Breast epithelium (tissue), 3 donors: ENCODE results near the gene C12orf57.

Experiments
- POLR2A ChIP-seq: fragments of 450-650 bp; IDR thresholded peaks from one replicate; pipeline ENCODE4 v1.6.1; 2016; ENCODE audit warnings: antibody characterized with exemption, mild to moderate bottlenecking, moderate library complexity
- TF ChIP-seq, protein P1 (sequence below), 3 donors: fragments of 450-650 bp; IDR thresholded peaks; one replicate each; pipeline ENCODE4 v1.5.1; 2016 to 2017; ENCODE audit warnings: antibody characterized with exemption in 3 of 3, mild to moderate bottlenecking in 3 of 3, moderate library complexity in 3 of 3

DNA sequence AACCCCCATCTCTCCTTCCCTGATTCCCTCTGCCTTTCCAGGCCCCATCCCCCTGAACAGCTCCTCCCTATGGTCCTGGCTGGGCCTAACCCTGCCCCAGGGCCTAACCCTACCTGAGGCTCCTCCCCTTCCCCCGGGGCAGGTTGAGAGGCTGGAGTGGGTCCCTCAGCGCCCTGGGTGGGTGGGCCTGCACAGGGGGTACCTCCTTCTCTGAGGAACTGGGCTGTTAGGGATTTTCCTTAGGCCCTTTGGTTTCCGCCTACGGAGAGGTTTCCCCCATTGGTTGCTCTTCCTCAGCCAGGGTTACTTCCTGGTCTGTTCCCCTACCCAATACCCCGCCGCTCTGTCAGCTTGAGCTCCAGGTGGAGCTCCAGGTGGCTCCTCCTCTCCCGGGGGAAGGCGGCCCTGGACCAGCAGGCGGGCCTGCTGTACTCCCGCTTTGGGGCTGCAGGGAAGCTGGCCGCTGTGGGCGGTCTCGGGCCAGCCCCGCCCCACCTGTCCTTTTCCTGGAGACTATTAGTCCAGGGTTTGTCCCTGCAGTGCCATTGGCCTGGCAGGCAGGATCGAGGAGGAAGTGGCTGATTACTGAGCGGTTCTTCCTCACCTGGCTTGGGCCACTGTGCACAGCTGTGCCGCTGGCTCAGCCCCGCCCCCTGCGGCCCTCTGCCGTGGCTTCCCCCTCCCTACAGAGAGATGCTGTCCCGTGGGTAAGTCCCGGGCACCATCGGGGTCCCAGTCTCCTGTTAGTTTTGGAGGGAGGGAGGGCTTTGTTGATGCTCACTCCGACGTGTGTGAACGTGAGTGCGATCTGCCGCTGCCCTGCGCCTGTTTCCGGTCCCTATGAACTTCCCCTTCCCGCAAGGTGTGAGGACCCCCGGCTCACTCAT, 2.5 kb downstream of the C12orf57 start:
- TF ChIP-seq, protein P1, sequence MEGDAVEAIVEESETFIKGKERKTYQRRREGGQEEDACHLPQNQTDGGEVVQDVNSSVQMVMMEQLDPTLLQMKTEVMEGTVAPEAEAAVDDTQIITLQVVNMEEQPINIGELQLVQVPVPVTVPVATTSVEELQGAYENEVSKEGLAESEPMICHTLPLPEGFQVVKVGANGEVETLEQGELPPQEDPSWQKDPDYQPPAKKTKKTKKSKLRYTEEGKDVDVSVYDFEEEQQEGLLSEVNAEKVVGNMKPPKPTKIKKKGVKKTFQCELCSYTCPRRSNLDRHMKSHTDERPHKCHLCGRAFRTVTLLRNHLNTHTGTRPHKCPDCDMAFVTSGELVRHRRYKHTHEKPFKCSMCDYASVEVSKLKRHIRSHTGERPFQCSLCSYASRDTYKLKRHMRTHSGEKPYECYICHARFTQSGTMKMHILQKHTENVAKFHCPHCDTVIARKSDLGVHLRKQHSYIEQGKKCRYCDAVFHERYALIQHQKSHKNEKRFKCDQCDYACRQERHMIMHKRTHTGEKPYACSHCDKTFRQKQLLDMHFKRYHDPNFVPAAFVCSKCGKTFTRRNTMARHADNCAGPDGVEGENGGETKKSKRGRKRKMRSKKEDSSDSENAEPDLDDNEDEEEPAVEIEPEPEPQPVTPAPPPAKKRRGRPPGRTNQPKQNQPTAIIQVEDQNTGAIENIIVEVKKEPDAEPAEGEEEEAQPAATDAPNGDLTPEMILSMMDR (IDR thresholded peaks at IDR 0.05) = no peak
- peak; percentile 61 for TF ChIP-seq POLR2A
